T-helper 1 cell treated with Interleukin-12 subunit alpha and Interleukin-12 subunit beta and Interleukin-4 antibody, amounts not matched to agents 30 μg/mL and 1 μg/mL, for 36 hours (primary cell): ENCODE measurements around the gene CRIM1.

Experiments used
- H3K27ac Mint-ChIP-seq: one replicate; pipeline ENCODE4 v1.8.0; 2021; ENCODE audit warnings: mild to moderate bottlenecking, mixed read lengths
- H3K27me3 Mint-ChIP-seq: one replicate; pipeline ENCODE4 v1.8.0; 2021; ENCODE audit warnings: low read depth, mixed read lengths
- H3K36me3 Mint-ChIP-seq: one replicate; pipeline ENCODE4 v1.8.0; 2021; ENCODE audit warnings: low read depth, mixed read lengths
- H3K4me1 Mint-ChIP-seq: one replicate; pipeline ENCODE4 v1.8.0; 2021; ENCODE audit warnings: low read depth, mixed read lengths
- H3K4me3 Mint-ChIP-seq: one replicate; pipeline ENCODE4 v1.8.0; 2021; ENCODE audit warnings: mild to moderate bottlenecking, moderate library complexity, mixed read lengths
- H3K9me3 Mint-ChIP-seq: one replicate; pipeline ENCODE4 v1.8.0; 2021; ENCODE audit warnings: mixed read lengths

Gene CRIM1

DNA sequence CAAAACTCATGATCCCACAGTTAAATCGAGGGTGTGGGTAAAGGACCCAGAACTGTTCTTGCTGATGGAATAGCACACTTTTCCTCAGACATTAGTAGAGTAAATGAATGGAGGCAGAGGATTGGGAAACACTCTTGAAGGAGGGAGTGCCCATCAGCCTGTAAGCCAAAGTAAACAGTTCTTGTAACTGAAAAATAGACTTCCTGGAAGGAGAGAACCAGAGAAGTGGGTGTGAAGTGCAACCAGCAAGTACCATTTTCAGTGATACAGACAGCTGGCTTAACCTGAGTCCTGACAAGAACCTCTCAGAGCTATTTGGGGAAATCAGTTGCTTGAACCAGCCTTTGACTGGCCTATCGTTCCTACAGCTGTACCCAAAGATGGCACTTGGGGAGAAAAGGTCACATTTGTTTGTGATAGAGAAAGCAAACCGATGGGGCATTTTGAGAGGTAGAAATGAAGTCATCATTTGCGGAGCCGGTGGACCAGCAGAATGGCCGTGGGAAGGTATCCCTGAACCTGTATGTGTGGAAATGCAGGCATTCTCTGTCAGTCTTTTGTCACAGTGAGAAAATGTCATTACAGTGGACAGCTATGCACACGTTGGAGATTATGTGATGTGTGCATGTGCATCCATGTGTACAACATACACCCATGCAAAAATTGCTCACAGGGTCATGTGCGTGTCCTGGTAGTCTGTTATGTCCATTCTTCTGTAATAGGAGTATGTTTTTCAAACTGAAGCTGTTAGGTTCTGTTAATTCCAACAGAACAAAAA is 17.8 kb downstream of the CRIM1 start:
- peaks cover 7% of the 10 kb centered on the region for H3K27me3 Mint-ChIP-seq
- H3K27ac Mint-ChIP-seq, result no peak overlapping the region
- peaks cover 21% of the 10 kb centered on the region for H3K4me1 Mint-ChIP-seq
- no peaks in the 10 kb centered on the region for H3K9me3 Mint-ChIP-seq
- H3K36me3 Mint-ChIP-seq, result peaks cover 4% of the 10 kb centered on the region
- H3K4me3 Mint-ChIP-seq, result no peak overlapping the region

DNA sequence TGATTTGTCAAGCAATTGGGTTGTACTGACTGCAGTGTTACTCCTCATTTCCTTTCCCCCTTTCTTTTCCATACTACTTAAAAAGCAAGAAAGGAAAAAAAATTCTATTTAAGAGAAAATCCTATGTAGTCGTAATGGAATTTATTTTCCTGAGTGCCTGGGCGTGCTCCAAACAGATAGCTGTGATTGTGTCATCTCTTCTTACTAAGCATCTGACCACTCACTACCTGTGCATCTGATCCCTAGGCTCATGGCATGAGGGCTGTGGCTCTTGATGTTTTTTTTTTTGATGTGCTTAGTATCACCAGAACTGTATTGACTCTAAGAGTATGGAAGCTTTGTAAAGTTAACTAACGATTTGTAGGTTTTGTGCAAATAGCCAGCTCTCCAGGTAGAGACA is 19.0 kb downstream of the CRIM1 start:
- Mint-ChIP-seq H3K36me3 (peaks cover 4% of the 10 kb centered on the region), H3K27me3 (peaks cover 7% of the 10 kb centered on the region), H3K4me3 (no peak overlapping the region), H3K27ac (no peak overlapping the region), H3K9me3 (no peaks in the 10 kb centered on the region), H3K4me1 (peaks cover 21% of the 10 kb centered on the region)

DNA sequence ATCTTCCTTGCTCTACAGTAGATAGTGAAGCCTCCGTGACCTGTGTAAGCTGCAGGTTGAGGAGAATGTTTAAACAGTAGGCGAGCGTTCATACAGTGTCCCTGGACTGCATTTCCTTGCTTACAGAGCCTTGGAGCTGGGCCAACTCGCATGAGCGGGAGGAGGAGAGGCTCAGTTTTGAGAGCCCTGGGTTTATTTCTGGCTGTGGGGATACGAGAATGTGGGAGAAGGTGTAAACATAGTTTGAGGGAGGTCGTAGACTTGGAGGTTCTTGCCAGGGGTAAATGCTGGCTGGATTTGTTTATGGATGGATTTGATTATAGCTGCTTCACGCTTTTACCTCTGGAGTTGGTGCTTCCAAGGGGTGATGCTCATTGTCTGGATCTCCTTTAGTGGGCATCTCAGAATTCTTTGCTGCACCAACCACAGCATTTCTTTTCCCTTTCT is 20.8 kb downstream of the CRIM1 start:
- Mint-ChIP-seq H3K4me1 (peaks cover 18% of the 10 kb centered on the region), H3K9me3 (no peaks in the 10 kb centered on the region), H3K27ac (no peak overlapping the region), H3K27me3 (peaks cover 4% of the 10 kb centered on the region), H3K4me3 (no peak overlapping the region), H3K36me3 (peaks cover 3% of the 10 kb centered on the region)

DNA sequence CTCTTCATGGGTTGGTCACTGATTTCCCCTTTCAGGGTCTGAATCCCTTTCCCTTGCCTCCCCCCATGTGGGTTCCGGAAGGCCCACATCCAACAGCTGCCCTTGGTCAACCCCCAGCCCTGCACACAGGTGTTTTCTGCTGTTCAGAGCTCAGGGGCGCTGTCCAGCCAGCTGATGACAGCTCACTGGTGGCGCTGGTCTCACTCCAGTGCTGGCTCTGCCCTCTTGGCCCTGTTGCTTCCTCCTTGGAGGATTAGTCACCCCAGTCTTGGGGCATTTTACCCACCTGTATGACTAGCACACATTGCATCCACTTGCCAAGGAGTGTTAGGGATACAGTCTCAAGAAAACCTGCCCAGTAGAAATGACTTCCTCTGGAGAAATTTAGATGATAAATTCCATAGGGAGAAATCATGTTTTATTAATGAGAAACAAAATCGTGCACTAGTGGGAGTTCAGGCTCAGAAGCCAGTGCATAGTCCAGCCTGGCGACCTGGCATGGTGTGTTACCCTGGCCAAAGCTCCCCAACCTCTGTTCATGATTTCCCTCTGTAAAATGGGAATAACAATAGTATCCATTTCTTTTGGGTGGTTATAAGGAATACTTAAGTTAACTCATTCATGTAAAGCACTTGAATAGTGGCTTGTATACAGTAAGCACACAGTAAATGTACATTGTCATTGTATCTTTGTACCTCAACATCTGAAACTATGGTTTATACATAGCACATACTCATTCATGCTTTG is 21.6 kb downstream of the CRIM1 start:
- Mint-ChIP-seq H3K27ac (no peak overlapping the region), H3K27me3 (peaks cover 3% of the 10 kb centered on the region), H3K4me1 (peaks cover 18% of the 10 kb centered on the region), H3K36me3 (peaks cover 3% of the 10 kb centered on the region), H3K4me3 (no peak overlapping the region), H3K9me3 (no peaks in the 10 kb centered on the region)

DNA sequence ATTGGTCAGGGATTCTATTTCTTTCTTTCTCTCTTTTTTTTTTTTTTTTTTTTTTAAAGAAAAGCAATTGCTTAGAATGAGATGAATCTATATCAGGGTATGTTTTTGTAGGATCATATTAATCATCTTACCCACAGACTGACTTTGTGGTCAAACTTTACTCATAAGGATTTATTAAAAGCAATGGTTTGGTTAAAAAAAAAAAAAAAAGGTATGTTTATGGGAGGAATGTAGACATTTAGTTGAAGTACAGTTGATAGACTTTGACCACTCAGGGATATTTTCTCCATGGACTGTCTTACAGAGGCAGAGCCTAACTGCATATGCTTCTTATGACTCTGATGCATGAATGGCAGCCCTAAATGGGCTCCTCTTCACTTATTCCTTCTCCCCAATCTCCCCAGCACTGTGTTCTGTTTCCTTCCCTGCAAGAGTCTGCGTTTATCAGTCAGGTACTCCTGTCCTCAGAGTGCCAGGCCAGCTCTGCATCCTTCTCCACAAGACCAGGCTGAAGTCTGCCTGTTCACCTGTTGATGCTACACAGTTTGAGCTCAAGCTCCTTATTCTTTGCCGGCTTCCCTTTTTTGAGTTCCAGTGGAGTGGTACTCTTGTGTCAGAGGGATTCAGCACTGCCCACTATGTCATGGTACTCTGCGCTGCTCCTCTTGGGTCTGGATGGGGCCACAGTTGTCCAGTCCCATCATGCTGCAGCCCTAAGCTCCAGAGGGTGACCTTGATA is 24.3 kb downstream of the CRIM1 start:
- no peaks in the 10 kb centered on the region for H3K9me3 Mint-ChIP-seq
- H3K27ac Mint-ChIP-seq, result no peak overlapping the region
- H3K36me3 Mint-ChIP-seq, result no peaks in the 10 kb centered on the region
- no peak overlapping the region for H3K4me3 Mint-ChIP-seq
- peaks cover 9% of the 10 kb centered on the region for H3K27me3 Mint-ChIP-seq
- no peaks in the 10 kb centered on the region for H3K4me1 Mint-ChIP-seq

DNA sequence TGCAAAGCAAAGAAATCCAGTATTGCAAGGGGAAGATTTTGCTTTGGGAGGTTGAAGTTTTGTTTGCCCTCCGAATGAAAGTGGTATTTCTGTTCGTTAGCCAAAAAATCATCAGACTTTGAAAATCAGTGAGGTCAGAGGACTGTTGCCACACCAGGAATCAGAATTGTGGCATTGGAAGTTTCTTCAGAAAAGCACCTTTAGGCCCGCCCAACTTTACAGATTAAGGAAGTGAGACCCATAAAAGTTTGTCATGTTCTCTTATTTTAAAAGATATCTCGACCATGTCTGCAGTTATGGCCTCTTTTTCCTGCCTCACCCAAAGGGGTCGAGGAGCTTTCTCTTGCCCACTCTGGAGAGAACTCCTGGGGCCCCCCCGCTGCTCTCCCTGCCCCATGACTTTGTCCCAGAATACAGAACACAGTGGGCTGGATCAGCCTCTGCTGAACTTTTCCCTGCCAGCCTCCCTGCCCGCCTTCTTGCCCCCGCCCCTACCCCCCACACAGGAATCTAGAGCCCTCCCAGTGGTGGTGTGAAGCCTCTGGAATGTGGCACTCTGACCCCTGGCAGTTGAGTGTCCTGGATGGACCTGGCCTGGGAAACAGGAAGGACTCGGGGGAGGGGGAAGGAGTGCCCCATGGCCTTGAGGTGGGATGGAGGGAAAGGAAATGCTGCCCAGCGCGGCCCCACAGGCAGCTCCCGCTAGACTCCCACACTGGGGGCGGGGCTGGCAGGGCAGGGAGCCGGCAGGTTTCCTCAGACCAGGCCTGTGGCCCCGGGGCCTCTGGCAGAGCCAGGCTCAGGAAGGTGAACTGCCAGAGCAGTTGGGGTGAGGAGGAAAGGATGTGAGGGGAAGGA is 25.3 kb downstream of the CRIM1 start:
- Mint-ChIP-seq H3K9me3 (no peaks in the 10 kb centered on the region), H3K27ac (no peak overlapping the region)

DNA sequence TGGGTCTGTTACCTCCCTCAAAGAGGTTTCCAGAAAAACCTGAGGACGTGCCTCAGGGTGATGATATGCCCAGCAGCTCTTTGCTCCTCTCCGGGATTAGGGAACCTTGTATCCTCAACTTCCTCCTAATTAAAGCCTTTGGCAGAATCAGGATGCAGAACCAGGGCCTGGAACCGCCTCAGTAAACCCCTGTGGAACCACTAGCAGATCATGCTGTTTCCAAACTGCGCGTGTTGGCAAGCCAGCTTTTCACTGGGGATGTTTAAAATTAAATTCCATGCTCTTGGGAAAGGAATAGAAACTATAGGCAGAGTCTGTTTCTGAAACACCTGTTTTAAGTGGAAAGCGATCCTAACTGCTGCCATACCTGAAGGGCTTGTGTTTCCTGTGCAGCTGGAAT is 26.4 kb downstream of the CRIM1 start:
- no peaks in the 10 kb centered on the region for H3K9me3 Mint-ChIP-seq
- H3K36me3 Mint-ChIP-seq, result no peaks in the 10 kb centered on the region
- H3K27ac Mint-ChIP-seq, result no peak overlapping the region
- H3K4me1 Mint-ChIP-seq, result no peaks in the 10 kb centered on the region
- H3K4me3 Mint-ChIP-seq, result no peak overlapping the region
- peaks cover 27% of the 10 kb centered on the region for H3K27me3 Mint-ChIP-seq

More for the DNA sequence above, 25.3 kb downstream of the CRIM1 start:
- H3K36me3 Mint-ChIP-seq, result no peaks in the 10 kb centered on the region
- peaks cover 18% of the 10 kb centered on the region for H3K27me3 Mint-ChIP-seq
- no peak overlapping the region for H3K4me3 Mint-ChIP-seq
- H3K4me1 Mint-ChIP-seq, result no peaks in the 10 kb centered on the region

DNA sequence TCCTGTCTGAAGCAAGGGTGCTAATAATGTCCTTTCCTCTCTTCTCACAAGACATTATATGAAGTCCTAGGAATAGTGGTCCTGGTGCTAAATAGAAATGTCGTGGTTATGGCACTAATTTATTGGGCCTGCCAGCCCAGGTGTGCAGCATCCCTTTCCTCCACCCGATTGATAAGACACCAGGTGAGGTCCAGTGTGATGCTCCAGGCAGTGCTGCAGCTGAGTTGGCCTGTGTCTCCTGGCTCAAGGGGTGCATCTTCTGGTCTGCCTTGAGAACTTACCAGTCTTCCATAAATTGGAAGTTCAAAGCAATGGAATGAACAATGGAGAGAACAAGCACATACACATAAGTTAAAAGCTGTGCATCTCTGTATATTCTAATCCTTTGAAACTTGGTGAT is 26.9 kb downstream of the CRIM1 start:
- no peaks in the 10 kb centered on the region for H3K36me3 Mint-ChIP-seq
- no peaks in the 10 kb centered on the region for H3K9me3 Mint-ChIP-seq
- peaks cover 3% of the 10 kb centered on the region for H3K4me1 Mint-ChIP-seq
- H3K27ac Mint-ChIP-seq, result no peak overlapping the region
- H3K27me3 Mint-ChIP-seq, result peaks cover 31% of the 10 kb centered on the region
- H3K4me3 Mint-ChIP-seq, result no peak overlapping the region

DNA sequence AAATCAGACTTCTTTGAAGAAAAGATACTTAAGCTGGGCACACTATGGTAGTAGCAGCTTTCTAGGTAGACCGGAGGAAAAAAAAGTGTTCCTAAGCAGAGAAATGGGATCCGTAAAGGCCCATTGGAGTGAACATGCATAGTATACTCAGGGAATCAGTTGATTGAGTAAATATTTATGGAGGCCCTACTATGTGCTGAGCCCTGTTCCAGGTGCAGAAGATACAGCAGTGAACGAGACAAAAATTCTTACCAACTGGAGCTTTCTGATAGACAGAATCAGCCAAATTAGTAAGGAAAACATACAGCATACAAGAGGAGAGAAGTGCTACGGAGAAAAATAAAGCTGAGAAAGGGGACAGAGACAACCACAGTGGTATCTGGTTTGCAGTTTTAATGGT is 28.1 kb downstream of the CRIM1 start:
- H3K4me1 Mint-ChIP-seq, result peaks cover 6% of the 10 kb centered on the region
- peaks cover 35% of the 10 kb centered on the region for H3K27me3 Mint-ChIP-seq
- no peak overlapping the region for H3K27ac Mint-ChIP-seq
- H3K36me3 Mint-ChIP-seq, result no peaks in the 10 kb centered on the region
- H3K9me3 Mint-ChIP-seq, result no peaks in the 10 kb centered on the region
- H3K4me3 Mint-ChIP-seq, result no peak overlapping the region

DNA sequence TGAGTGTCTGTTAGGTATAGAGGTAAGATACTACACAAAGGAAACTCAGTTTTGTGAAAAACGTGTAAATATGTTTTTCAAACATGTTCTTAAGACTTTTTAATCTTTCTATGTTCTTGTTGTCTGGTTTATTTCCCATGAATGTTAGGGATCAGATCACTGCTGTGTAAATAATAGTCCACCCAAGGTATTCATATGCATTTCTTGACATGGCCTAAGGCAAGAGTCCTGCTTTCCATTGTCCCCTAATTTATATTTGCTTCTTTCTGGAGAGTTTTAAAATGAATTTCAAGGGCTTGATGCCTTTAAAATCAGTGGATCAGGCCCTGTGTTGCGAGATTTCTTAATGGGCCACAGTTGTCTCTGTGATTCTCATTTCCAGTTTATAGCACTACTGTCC is 28.9 kb downstream of the CRIM1 start:
- Mint-ChIP-seq H3K4me3 (no peak overlapping the region), H3K36me3 (no peaks in the 10 kb centered on the region), H3K27me3 (peaks cover 40% of the 10 kb centered on the region), H3K27ac (no peak overlapping the region), H3K4me1 (peaks cover 6% of the 10 kb centered on the region), H3K9me3 (no peaks in the 10 kb centered on the region)

DNA sequence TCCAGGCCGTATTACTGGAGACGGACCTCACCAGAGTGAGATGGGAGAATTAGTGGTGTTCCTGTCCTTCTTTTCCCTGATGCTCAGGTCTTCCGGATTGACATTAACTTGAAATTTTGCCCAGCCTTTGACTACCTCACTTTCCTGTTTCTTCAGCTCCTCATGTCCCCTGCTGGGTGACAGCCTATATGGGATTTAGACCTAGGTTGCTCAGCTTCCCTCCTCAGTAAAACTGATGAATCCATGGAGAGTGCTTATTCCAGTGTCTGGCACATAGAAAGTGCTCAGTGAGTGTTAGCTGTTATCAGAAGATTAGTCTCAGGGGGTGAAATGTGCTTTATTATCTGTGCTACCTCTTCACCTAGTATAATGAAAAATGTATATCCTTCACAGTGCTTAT is 30.0 kb downstream of the CRIM1 start:
- H3K27ac Mint-ChIP-seq, result no peak overlapping the region

DNA sequence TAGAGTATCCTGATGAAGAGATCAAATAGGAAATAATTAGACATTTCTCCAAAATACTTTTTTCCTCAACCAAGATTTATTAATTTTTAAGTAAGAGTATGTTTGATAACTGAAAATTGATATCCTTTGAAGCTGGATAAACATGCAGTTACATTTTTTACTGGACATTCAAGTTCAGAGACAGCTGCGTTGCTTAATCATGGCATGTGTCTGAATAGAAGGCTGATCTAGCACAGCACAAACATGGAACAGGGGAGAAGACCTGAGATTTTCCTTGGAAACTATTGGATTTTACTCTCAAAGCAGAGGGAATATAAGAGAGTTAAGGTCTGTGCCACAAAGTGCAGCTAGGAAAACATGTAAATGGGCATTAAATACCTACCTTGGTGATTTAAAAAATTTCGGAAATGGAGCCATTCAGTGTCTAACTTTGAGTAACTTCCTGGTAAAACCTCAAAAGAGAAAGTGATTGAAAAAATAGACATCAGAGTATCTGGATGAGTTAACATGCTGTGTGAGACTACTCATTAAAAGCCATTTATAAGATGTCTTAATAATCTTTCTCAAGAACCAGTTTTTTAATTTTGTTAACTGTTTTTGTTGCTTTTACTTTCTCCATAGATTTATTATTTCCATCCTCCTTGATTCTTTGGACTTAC is 31.8 kb downstream of the CRIM1 start:
- no peaks in the 10 kb centered on the region for H3K36me3 Mint-ChIP-seq
- peaks cover 6% of the 10 kb centered on the region for H3K4me1 Mint-ChIP-seq
- H3K27me3 Mint-ChIP-seq, result peaks cover 43% of the 10 kb centered on the region
- H3K4me3 Mint-ChIP-seq, result no peak overlapping the region
- H3K9me3 Mint-ChIP-seq, result no peaks in the 10 kb centered on the region
- H3K27ac Mint-ChIP-seq, result no peak overlapping the region

More for the DNA sequence above, 30.0 kb downstream of the CRIM1 start:
- Mint-ChIP-seq H3K27me3 (peaks cover 43% of the 10 kb centered on the region), H3K36me3 (no peaks in the 10 kb centered on the region), H3K4me3 (no peak overlapping the region), H3K4me1 (peaks cover 6% of the 10 kb centered on the region), H3K9me3 (no peaks in the 10 kb centered on the region)

DNA sequence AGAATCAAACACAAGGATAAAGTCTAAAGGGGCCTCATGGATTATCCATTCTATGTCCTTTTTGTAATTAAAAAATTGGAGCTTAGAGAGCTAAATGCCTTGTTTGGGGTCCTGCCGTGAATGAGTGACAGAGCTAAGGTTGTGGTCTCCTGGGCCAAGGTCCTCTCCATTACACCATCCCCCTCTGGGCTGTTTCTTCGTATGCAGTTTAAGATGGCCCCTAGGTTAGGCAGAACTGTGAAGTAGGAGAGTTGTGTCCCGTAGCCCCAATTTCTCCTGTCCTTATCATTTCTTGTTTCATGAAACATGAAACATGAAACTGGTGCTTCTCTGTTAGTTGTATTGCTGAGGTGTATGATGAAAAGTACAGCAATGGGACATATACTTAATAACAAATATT is 32.9 kb downstream of the CRIM1 start:
- peaks cover 45% of the 10 kb centered on the region for H3K27me3 Mint-ChIP-seq
- H3K4me3 Mint-ChIP-seq, result no peak overlapping the region
- no peaks in the 10 kb centered on the region for H3K9me3 Mint-ChIP-seq
- H3K4me1 Mint-ChIP-seq, result peaks cover 6% of the 10 kb centered on the region
- no peaks in the 10 kb centered on the region for H3K36me3 Mint-ChIP-seq
- H3K27ac Mint-ChIP-seq, result no peak overlapping the region
